H9 (cell line): ENCODE data around the gene IRF4. TPM values are rescaled to one million over a fixed set of nuclear protein-coding genes. Genes with fewer than 3 reads are reported as not detected.

ENCODE experiments used
- DNase-seq: peaks from one replicate; pipeline ENCODE4 v3.0.0-alpha.2; 2017
- H2AFZ ChIP-seq: one replicate; pipeline ENCODE4 v1.6.1; 2013; ENCODE audit warnings: mild to moderate bottlenecking, low read length, control low read depth, moderate library complexity
- H2AK5ac ChIP-seq: 2 replicates; pipeline ENCODE4 v1.6.1; 2013; ENCODE audit warnings: low read length, control low read depth, mixed read lengths; ENCODE audit not compliant: insufficient read length
- H2BK120ac ChIP-seq: one replicate; pipeline ENCODE4 v1.6.1; 2013; ENCODE audit warnings: low read depth, mild to moderate bottlenecking, low read length, control low read depth, inconsistent platforms; ENCODE audit not compliant: poor library complexity, severe bottlenecking
- H2BK12ac ChIP-seq: 2 replicates; pipeline ENCODE4 v1.6.1; 2013; ENCODE audit warnings: low read length, control low read depth, mixed read lengths, low read depth; ENCODE audit not compliant: insufficient read length
- H2BK15ac ChIP-seq: 2 replicates; pipeline ENCODE4 v1.6.1; 2013; ENCODE audit warnings: low read depth, low read length, control low read depth
- H2BK20ac ChIP-seq: one replicate; pipeline ENCODE4 v1.6.1; 2013; ENCODE audit warnings: low read depth, mild to moderate bottlenecking, low read length, control low read depth, inconsistent platforms; ENCODE audit not compliant: poor library complexity, severe bottlenecking
- H2BK5ac ChIP-seq: 2 replicates; pipeline ENCODE4 v1.6.1; 2013; ENCODE audit warnings: low read length, control low read depth, mixed read lengths; ENCODE audit not compliant: insufficient read length
- H3K14ac ChIP-seq: 2 replicates; pipeline ENCODE4 v1.6.1; 2013; ENCODE audit warnings: low read length, control low read depth; ENCODE audit not compliant: insufficient read depth
- H3K18ac ChIP-seq: 2 replicates; pipeline ENCODE4 v1.6.1; 2013; ENCODE audit warnings: low read depth, mild to moderate bottlenecking, mixed read lengths, low read length, control low read depth; ENCODE audit not compliant: insufficient read length
- H3K23ac ChIP-seq: 2 replicates; pipeline ENCODE4 v1.6.1; 2013; ENCODE audit warnings: low read length, control low read depth, mixed read lengths, low read depth; ENCODE audit not compliant: insufficient read length
- H3K23me2 ChIP-seq: 2 replicates; pipeline ENCODE4 v1.6.1; 2013; ENCODE audit warnings: low read depth, mild to moderate bottlenecking, mixed read lengths, low read length, control low read depth; ENCODE audit not compliant: insufficient read length, poor library complexity, severe bottlenecking
- H3K27ac ChIP-seq: 2 replicates; pipeline ENCODE4 v1.5.1; 2013; ENCODE audit warnings: low read length, control low read depth, mixed read lengths, low read depth; ENCODE audit not compliant: insufficient read length
- H3K27me3 ChIP-seq: 2 replicates; pipeline ENCODE4 v1.6.1; 2013; ENCODE audit warnings: low read length, control low read depth, inconsistent platforms; ENCODE audit not compliant: insufficient read depth
- H3K4ac ChIP-seq: 2 replicates; pipeline ENCODE4 v1.6.1; 2013; ENCODE audit warnings: low read depth, mild to moderate bottlenecking, control low read depth, inconsistent platforms, low read length, moderate library complexity
- H3K4me1 ChIP-seq: 2 replicates; pipeline ENCODE4 v1.6.1; 2013; ENCODE audit warnings: low read length, control low read depth, inconsistent platforms; ENCODE audit not compliant: insufficient read depth
- H3K4me2 ChIP-seq: 2 replicates; pipeline ENCODE4 v1.6.1; 2013; ENCODE audit warnings: low read length, control low read depth, mixed read lengths; ENCODE audit not compliant: insufficient read length, insufficient read depth
- H3K56ac ChIP-seq: 2 replicates; pipeline ENCODE4 v1.6.1; 2013; ENCODE audit warnings: low read depth, mild to moderate bottlenecking, mixed read lengths, low read length, control low read depth; ENCODE audit not compliant: insufficient read length
- H3K79me1 ChIP-seq: 2 replicates; pipeline ENCODE4 v1.6.1; 2013; ENCODE audit warnings: low read depth, mild to moderate bottlenecking, moderate library complexity, low read length, control low read depth, inconsistent platforms; ENCODE audit not compliant: insufficient read depth, poor library complexity, severe bottlenecking
- H3K79me2 ChIP-seq: 2 replicates; pipeline ENCODE4 v1.6.1; 2013; ENCODE audit warnings: low read length, control low read depth, inconsistent platforms; ENCODE audit not compliant: insufficient read depth
- H3K9ac ChIP-seq: 2 replicates; pipeline ENCODE4 v1.6.1; 2013; ENCODE audit warnings: low read length, control low read depth, mixed read lengths; ENCODE audit not compliant: insufficient read length; ENCODE audit errors: extremely low read depth
- H3K9me3 ChIP-seq: one replicate; pipeline ENCODE4 v1.6.1; 2013; ENCODE audit warnings: low read depth, low read length, inconsistent platforms; ENCODE audit not compliant: control insufficient read depth
- H3T11ph ChIP-seq: one replicate; pipeline ENCODE4 v1.6.1; 2013; ENCODE audit warnings: mild to moderate bottlenecking, low read length, control low read depth, inconsistent platforms
- H4K20me1 ChIP-seq: one replicate; pipeline ENCODE4 v1.6.1; 2013; ENCODE audit not compliant: control insufficient read depth, insufficient read length, insufficient read depth
- H4K5ac ChIP-seq: 2 replicates; pipeline ENCODE4 v1.6.1; 2013; ENCODE audit warnings: low read depth, mild to moderate bottlenecking, mixed read lengths, low read length, control low read depth; ENCODE audit not compliant: insufficient read length
- H4K8ac ChIP-seq: replicated peaks from 2 replicates; pipeline ENCODE4 v1.6.1; 2013; ENCODE audit warnings: low read length, control low read depth, mixed read lengths, low read depth; ENCODE audit not compliant: insufficient read length
- H4K91ac ChIP-seq: 2 replicates; pipeline ENCODE4 v1.6.1; 2013; ENCODE audit warnings: low read depth, mild to moderate bottlenecking, moderate library complexity, mixed read lengths, low read length, control low read depth; ENCODE audit not compliant: insufficient read length
- H3K27ac Mint-ChIP-seq, 3 experiments: 2 replicates in 2 of 3; 3 replicates in 1 of 3; pipeline ENCODE4 v1.8.0; 2020 to 2021; ENCODE audit warnings: mixed read lengths in 3 of 3, mild to moderate bottlenecking in 1 of 3, moderate library complexity in 1 of 3
- H3K27me3 Mint-ChIP-seq: 2 replicates; pipeline ENCODE4 v1.8.0; 2021; ENCODE audit warnings: low read depth, mild to moderate bottlenecking, moderate library complexity, mixed read lengths
- H3K36me3 Mint-ChIP-seq, 3 experiments: 2 replicates in 2 of 3; 3 replicates in 1 of 3; pipeline ENCODE4 v1.8.0; 2020 to 2021; ENCODE audit warnings: low read depth in 3 of 3, mixed read lengths in 3 of 3; ENCODE audit not compliant: insufficient read depth in 1 of 3
- H3K4me1 Mint-ChIP-seq, 2 experiments: 2 replicates each; pipeline ENCODE4 v1.8.0; 2020; ENCODE audit warnings: mixed read lengths in 2 of 2
- H3K4me3 Mint-ChIP-seq, 2 experiments: 2 replicates in 1 of 2; 3 replicates in 1 of 2; pipeline ENCODE4 v1.8.0; 2020 to 2021; ENCODE audit warnings: mild to moderate bottlenecking in 2 of 2, mixed read lengths in 2 of 2, moderate library complexity in 1 of 2
- H3K9me3 Mint-ChIP-seq, 2 experiments: 2 replicates in 1 of 2; 3 replicates in 1 of 2; pipeline ENCODE4 v1.8.0; 2020; ENCODE audit warnings: mild to moderate bottlenecking in 2 of 2, mixed read lengths in 2 of 2, moderate library complexity in 1 of 2
- WGBS: extraction: QIAGEN DNeasy Blood & Tissue Kit; methylation state at CpG from one replicate; pipeline ENCODE4 v1.1.7; 2013; ENCODE audit warnings: missing lambda C conversion rate, low lambda C conversion rate, mixed read lengths; ENCODE audit not compliant: insufficient read length; ENCODE audit errors: extremely low coverage; 5-methylcytosine and 5-hydroxymethylcytosine counted together
- total RNA-seq: library from RNA; stranded (reverse); gene quantifications from 2 replicates; pipeline ENCODE4 v1.2.1, GENCODE V29; 2021
- TF ChIP-seq, protein P1 (sequence below): fragments of 200-600 bp; sonication (generic); conservative IDR thresholded peaks from 3 replicates; pipeline ENCODE4 v1.8.0; 2021; ENCODE audit warnings: antibody characterized with exemption, mild to moderate bottlenecking

Gene IRF4
- total RNA-seq, 1 experiment from 2014 or later: 0.31 TPM

DNA sequence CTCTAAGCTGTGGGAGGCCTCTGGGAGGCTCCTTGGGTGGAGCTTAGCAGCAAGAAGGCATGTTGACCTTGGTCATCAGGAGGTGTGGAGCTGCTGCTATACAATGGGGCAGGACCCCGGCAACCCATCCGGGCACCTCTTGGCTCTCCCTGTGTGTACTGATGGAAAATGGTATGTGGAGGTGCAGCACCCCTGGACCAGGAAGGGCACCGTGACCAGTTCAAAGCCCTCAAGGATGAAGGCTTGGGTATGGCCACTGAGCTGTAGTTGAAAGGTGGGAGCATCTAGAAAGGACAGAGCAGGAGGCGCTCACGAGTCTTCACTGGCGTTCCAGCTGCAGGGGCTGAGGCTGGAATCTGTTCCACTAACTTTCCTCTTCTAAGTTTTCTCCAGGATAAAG lies 6.7 kb upstream of the IRF4 start:
- no peak overlapping the region for H2BK15ac ChIP-seq
- no peak overlapping the region for H2AFZ ChIP-seq
- H3K18ac ChIP-seq: no peak overlapping the region
- no peak overlapping the region for H3K14ac ChIP-seq
- no peak overlapping the region for H3T11ph ChIP-seq
- no peak overlapping the region for H2BK120ac ChIP-seq
- no peak for DNase-seq
- H4K91ac ChIP-seq: no peak overlapping the region
- H3K56ac ChIP-seq: no peak overlapping the region
- Mint-ChIP-seq H3K4me1 (no peaks in the 10 kb centered on the region), H3K27ac (no peak overlapping the region), H3K27me3 (peaks cover 78% of the 10 kb centered on the region), H3K9me3 (peaks cover 19 to 22% of the 10 kb centered on the region in 2 experiments), H3K4me3 (no peak overlapping the region), H3K36me3 (peaks cover 0 to 5% (median 5%) of the 10 kb centered on the region in 3 experiments; a peak in 5 of 7 replicates)
- H4K20me1 ChIP-seq: no peaks in the 10 kb centered on the region
- no peak overlapping the region for H3K4me2 ChIP-seq
- H3K4me1 ChIP-seq: no peaks in the 10 kb centered on the region
- peaks cover 24% of the 10 kb centered on the region for H3K9me3 ChIP-seq
- no peak overlapping the region for H2BK12ac ChIP-seq
- peaks cover 4% of the 10 kb centered on the region for H3K23me2 ChIP-seq
- no peaks in the 10 kb centered on the region for H3K79me1 ChIP-seq
- H4K8ac ChIP-seq: no peak overlapping the region
- no peak overlapping the region for H2BK20ac ChIP-seq
- H3K79me2 ChIP-seq: no peaks in the 10 kb centered on the region
- no peak overlapping the region for H3K27ac ChIP-seq
- no peaks in the 10 kb centered on the region; the same call in 1 of the 2 replicates for H3K27me3 ChIP-seq
- TF ChIP-seq, protein P1, sequence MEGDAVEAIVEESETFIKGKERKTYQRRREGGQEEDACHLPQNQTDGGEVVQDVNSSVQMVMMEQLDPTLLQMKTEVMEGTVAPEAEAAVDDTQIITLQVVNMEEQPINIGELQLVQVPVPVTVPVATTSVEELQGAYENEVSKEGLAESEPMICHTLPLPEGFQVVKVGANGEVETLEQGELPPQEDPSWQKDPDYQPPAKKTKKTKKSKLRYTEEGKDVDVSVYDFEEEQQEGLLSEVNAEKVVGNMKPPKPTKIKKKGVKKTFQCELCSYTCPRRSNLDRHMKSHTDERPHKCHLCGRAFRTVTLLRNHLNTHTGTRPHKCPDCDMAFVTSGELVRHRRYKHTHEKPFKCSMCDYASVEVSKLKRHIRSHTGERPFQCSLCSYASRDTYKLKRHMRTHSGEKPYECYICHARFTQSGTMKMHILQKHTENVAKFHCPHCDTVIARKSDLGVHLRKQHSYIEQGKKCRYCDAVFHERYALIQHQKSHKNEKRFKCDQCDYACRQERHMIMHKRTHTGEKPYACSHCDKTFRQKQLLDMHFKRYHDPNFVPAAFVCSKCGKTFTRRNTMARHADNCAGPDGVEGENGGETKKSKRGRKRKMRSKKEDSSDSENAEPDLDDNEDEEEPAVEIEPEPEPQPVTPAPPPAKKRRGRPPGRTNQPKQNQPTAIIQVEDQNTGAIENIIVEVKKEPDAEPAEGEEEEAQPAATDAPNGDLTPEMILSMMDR: no peak
- H2AK5ac ChIP-seq: no peak overlapping the region
- no CpG with 5 or more reads among the region's 6 CpGs for WGBS
- H3K4ac ChIP-seq: no peak overlapping the region
- no peak overlapping the region for H2BK5ac ChIP-seq
- H3K9ac ChIP-seq: no peak overlapping the region
- no peak overlapping the region for H3K23ac ChIP-seq
- H4K5ac ChIP-seq: no peak overlapping the region
